HL-60 (cell line): ENCODE results near the gene TIFAB.

Experiments
- CTCF ChIP-seq: IDR thresholded peaks from one replicate; pipeline ENCODE4 v1.5.1; 2011; ENCODE audit warnings: low read length, control low read depth, inconsistent platforms; ENCODE audit not compliant: insufficient read depth
- POLR2AphosphoS5 ChIP-seq: IDR thresholded peaks from 2 replicates; pipeline ENCODE4 v1.6.1; 2012; ENCODE audit warnings: low read depth
- SPI1 ChIP-seq: IDR thresholded peaks from 2 replicates; pipeline ENCODE4 v1.6.1; 2012; ENCODE audit warnings: low read depth, mild to moderate bottlenecking, borderline replicate concordance
- TF ChIP-seq, protein P1 (sequence below): IDR thresholded peaks from 2 replicates; pipeline ENCODE4 v1.6.1; 2012; ENCODE audit warnings: low read depth; ENCODE audit not compliant: insufficient replicate concordance

DNA sequence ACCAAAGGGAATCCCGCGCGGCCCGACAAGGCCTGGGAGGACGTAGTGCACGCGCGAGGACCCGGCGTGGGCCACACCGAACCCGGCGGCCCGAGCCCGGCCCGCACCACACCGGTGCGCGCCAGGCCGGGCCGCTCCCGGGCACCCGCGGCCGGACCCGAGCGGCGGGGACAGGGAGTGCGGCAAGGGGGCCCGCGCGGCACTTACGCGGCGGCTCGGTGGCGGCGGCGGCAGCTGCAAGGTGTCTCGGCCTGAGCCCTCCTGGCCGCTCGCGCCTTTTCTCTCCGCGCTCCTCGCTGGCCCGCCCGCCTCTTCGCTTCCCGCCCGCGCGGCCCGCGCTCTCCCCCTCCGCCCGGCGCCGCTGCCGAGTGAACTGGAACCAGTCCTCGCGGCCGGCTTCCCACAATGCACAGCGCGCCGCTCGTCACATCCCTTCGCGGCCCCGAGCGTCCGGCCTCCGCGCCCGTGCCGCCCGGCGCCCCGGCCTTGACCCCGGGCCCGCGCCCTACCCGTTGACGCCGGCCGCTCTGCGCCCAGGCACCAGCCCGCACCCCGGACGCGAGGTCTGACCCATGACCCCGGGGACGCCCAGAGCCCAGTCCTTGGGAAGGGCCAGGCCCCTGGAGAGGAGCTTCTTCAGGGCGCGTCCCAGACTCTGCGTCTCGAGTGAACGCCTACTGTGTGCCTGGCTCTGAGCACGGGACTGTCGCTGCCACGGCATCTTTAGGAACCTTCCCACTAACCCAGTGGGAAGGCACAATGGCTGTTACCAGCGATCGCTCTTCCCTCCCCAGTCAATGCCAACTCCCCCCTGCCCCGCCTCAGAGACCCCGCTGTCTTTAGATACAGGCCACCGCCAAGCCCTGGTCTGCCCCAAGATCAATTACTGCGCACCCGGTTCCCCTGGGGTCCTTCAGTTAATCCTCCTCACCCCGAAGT, 53.0 kb downstream of the TIFAB start, which contains the start of gene MACROH2A1:
- TF ChIP-seq CTCF: no peak
- TF ChIP-seq POLR2AphosphoS5: peak; percentile 62; the same call in 1 of the 2 replicates
- TF ChIP-seq, protein P1, sequence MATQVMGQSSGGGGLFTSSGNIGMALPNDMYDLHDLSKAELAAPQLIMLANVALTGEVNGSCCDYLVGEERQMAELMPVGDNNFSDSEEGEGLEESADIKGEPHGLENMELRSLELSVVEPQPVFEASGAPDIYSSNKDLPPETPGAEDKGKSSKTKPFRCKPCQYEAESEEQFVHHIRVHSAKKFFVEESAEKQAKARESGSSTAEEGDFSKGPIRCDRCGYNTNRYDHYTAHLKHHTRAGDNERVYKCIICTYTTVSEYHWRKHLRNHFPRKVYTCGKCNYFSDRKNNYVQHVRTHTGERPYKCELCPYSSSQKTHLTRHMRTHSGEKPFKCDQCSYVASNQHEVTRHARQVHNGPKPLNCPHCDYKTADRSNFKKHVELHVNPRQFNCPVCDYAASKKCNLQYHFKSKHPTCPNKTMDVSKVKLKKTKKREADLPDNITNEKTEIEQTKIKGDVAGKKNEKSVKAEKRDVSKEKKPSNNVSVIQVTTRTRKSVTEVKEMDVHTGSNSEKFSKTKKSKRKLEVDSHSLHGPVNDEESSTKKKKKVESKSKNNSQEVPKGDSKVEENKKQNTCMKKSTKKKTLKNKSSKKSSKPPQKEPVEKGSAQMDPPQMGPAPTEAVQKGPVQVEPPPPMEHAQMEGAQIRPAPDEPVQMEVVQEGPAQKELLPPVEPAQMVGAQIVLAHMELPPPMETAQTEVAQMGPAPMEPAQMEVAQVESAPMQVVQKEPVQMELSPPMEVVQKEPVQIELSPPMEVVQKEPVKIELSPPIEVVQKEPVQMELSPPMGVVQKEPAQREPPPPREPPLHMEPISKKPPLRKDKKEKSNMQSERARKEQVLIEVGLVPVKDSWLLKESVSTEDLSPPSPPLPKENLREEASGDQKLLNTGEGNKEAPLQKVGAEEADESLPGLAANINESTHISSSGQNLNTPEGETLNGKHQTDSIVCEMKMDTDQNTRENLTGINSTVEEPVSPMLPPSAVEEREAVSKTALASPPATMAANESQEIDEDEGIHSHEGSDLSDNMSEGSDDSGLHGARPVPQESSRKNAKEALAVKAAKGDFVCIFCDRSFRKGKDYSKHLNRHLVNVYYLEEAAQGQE: peak; percentile 5
- TF ChIP-seq SPI1: no peak
